Lung (tissue), 12 donors: ENCODE data around the gene UBE2B. TPM values are rescaled to one million over a fixed set of nuclear protein-coding genes. Genes with fewer than 3 reads are reported as not detected.

Experiments used
- ATAC-seq: fragments of 200-7000 bp; cut with Tn5 transposase; one replicate; pipeline ENCODE4 v1.9.1; 2020; ENCODE audit warnings: moderate number of reproducible peaks; ENCODE audit not compliant: insufficient read depth, low FRiP score
- DNase-seq, 3 donors: peaks; one replicate each; pipeline ENCODE4 v3.0.0-alpha.2; 2013 to 2017
- H3K27ac ChIP-seq, 2 donors: one replicate each; pipeline ENCODE4 v1.5.1; 2013; ENCODE audit warnings: mild to moderate bottlenecking in 2 of 2, moderate library complexity in 2 of 2, control low read depth in 1 of 2, inconsistent platforms in 1 of 2, low read depth in 1 of 2, low read length in 1 of 2
- H3K27me3 ChIP-seq, 3 donors: one replicate each; pipeline ENCODE4 v1.5.1; 2013; ENCODE audit warnings: low read length in 2 of 3; ENCODE audit not compliant: control insufficient read depth in 3 of 3, insufficient read depth in 3 of 3
- H3K36me3 ChIP-seq, 4 donors: one replicate each; pipeline ENCODE4 v1.5.1; 2013; ENCODE audit warnings: low read length in 4 of 4, mild to moderate bottlenecking in 1 of 4, moderate library complexity in 1 of 4; ENCODE audit not compliant: control insufficient read depth in 4 of 4, insufficient read depth in 4 of 4
- H3K4me1 ChIP-seq, 5 donors: one replicate each; pipeline ENCODE4 v1.5.1; 2013; ENCODE audit warnings: low read length in 5 of 5, mild to moderate bottlenecking in 2 of 5, moderate library complexity in 1 of 5; ENCODE audit not compliant: control insufficient read depth in 5 of 5, insufficient read depth in 5 of 5
- H3K4me3 ChIP-seq: one replicate; pipeline ENCODE4 v1.5.1; 2013; ENCODE audit warnings: mild to moderate bottlenecking, control low read depth, moderate library complexity
- H3K9ac ChIP-seq, 2 donors: one replicate each; pipeline ENCODE4 v1.5.1; 2013; ENCODE audit warnings: low read length in 2 of 2, control low read depth in 1 of 2; ENCODE audit not compliant: insufficient read depth in 1 of 2
- H3K9me3 ChIP-seq, 4 donors: one replicate each; pipeline ENCODE4 v1.5.1; 2013; ENCODE audit warnings: low read length in 3 of 4, mild to moderate bottlenecking in 1 of 4, moderate library complexity in 1 of 4; ENCODE audit not compliant: control insufficient read depth in 4 of 4, insufficient read depth in 3 of 4
- CTCF ChIP-seq: IDR thresholded peaks from 2 replicates; pipeline ENCODE4 v1.5.1; 2012; ENCODE audit warnings: mild to moderate bottlenecking; ENCODE audit errors: control extremely low read depth, extremely low read depth
- WGBS, 2 donors: extraction: QIAGEN DNeasy Blood & Tissue Kit; methylation state at CpG; one replicate each; pipeline ENCODE4 v1.1.7; 2013; 5-methylcytosine and 5-hydroxymethylcytosine counted together
- polyA plus RNA-seq, 2 donors: library from polyadenylated mRNA; stranded (reverse); fragments of 200-250 nt; gene quantifications; one replicate each; pipeline ENCODE4 v1.2.1, GENCODE V29; 2013
- total RNA-seq, 2 donors: library from RNA; depleted of rRNA in 1 of 2; stranded (reverse); fragments of >200 nt in 1 of 2; gene quantifications; one replicate each; pipeline ENCODE4 v1.2.1, GENCODE V29; 2014 to 2021
- donor health status: control.
- donor health status: control.
- donor health status: Bipolar disorder and iron deficiency.
- donor health status: healthy.
- donor health status: DM: yes; HTN: yes; CAD: no.

Gene UBE2B
- total and polyA plus RNA-seq, 4 donors: 75.1 to 119 (median 100) TPM

DNA sequence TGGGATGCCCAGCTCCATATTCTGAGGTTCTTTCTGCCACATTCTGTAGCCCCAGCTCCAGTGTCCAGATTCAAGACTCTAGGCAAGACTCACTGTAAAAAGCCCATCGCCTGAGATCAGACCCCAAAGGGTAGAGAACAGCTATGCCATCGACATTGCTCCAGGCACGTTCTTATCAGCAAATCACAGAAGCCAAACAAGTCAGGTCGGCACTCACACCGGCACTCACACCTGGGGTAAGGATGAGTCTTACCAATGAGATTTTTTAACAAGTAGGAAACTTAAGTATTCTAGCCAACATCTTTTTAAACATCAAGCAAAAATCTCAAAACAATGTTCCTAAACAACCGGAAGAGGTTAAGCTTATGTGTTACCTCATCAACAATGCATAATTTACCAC is 38.0 kb downstream of the UBE2B start:
- DNase-seq (no peak), ATAC-seq (no peak)
- WGBS, 2 donors: 69 to 80% methylated on average over 6 of the region's 6 CpGs
- Histone ChIP-seq H3K9me3 (no peaks in the 10 kb centered on the region), H3K27me3 (no peaks in the 10 kb centered on the region), H3K9ac (no peak overlapping the region), H3K4me1 (peaks cover 5 to 15% (median 9%) of the 10 kb centered on the region in 5 donors), H3K27ac (no peak overlapping the region), H3K36me3 (peaks cover 2 to 6% (median 4%) of the 10 kb centered on the region in 4 donors), H3K4me3 (no peak overlapping the region)
- no peak for TF ChIP-seq CTCF

GRCh38 chr5:134410822-134411221 is 39.5 kb downstream of the UBE2B start:
- TF ChIP-seq CTCF: no peak

DNA sequence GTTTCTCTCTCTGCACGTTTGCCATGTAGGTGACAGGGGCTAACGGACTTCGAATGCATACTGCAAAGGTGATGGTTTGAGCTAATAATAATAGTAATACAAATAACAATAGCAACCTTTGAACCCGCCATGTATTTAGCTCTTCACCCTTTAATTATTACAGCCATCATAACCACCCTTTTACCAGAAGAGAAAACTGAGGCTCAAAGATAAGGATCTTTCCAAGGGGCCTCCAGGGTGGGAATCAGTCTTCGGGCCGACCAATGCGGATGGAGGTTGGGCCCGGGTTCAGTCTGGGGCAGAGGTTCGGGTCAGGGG is 39.8 kb downstream of the UBE2B start:
- TF ChIP-seq CTCF: no peak
- 5 to 9% methylated on average over 9 of the region's 9 CpGs for WGBS, 2 donors
- Histone ChIP-seq H3K4me3 (peak overlapping the region; percentile 90), H3K9me3 (no peaks in the 10 kb centered on the region), H3K27me3 (no peaks in the 10 kb centered on the region), H3K4me1 (peaks cover 5 to 15% (median 9%) of the 10 kb centered on the region in 5 donors), H3K27ac (peak overlapping the region; percentile 68 to 90), H3K36me3 (peaks cover 0 to 6% (median 2%) of the 10 kb centered on the region in 4 donors), H3K9ac (peak overlapping the region; percentile 80 to 82)
- no peak for ATAC-seq
- DNase-seq: no peak

More at GRCh38 chr5:134410822-134411221, 39.5 kb downstream of the UBE2B start:
- peak overlapping the region; percentile 80 to 82 for H3K9ac ChIP-seq
- peak overlapping the region; percentile 90 for H3K4me3 ChIP-seq
- H3K9me3 ChIP-seq: no peaks in the 10 kb centered on the region
- WGBS, 2 donors: 60 to 67% methylated on average over 4 of the region's 4 CpGs
- peak overlapping the region in 1 of 2 donors; percentile 15 for H3K27ac ChIP-seq
- H3K4me1 ChIP-seq: peaks cover 5 to 15% (median 9%) of the 10 kb centered on the region in 5 donors
- H3K36me3 ChIP-seq: peaks cover 0 to 6% (median 3%) of the 10 kb centered on the region in 4 donors
- H3K27me3 ChIP-seq: no peaks in the 10 kb centered on the region
- ATAC-seq (no peak), DNase-seq (no peak)
